NCI-H2081 treated with DMSO at 0.1 percent for 48 hours (cell line): ENCODE measurements around the gene FUT4.
"Not testable (repeated sequence)": the region's sequence is repeated elsewhere in the genome, so short reads cannot be mapped to it uniquely, and the experiment has no call there.

Source experiments
- DNase-seq: peaks from one replicate; lab custom pipeline; 2025; lab: John Stamatoyannopoulos, UW

FUT4 gene

GRCh38 chr11:94533696-94534630, 9.8 kb upstream of the FUT4 start:
- DNase-seq: no peak

GRCh38 chr11:94536386-94536785, 7.3 kb upstream of the FUT4 start:
- DNase-seq: no peak

GRCh38 chr11:94537031-94537600, 6.6 kb upstream of the FUT4 start:
- no peak for DNase-seq

GRCh38 chr11:94539420-94539819, 4.3 kb upstream of the FUT4 start:
- no peak for DNase-seq

- no peak for DNase-seq
Observed at GRCh38 chr11:94544646-94545263, 1.0 kb downstream of the FUT4 start.

- DNase-seq: no peak
Observed at GRCh38 chr11:94545264-94546161, 1.8 kb downstream of the FUT4 start.

GRCh38 chr11:94546162-94546470, 2.4 kb downstream of the FUT4 start:
- no peak for DNase-seq

GRCh38 chr11:94546886-94547285, 3.2 kb downstream of the FUT4 start:
- DNase-seq: no peak

GRCh38 chr11:94549146-94549545, 5.4 kb downstream of the FUT4 start:
- DNase-seq: no peak

- no peak for DNase-seq
Observed at GRCh38 chr11:94550513-94550912, 6.8 kb downstream of the FUT4 start.

- DNase-seq: no peak
Observed at GRCh38 chr11:94553938-94554337, 10.2 kb downstream of the FUT4 start.

- not testable (repeated sequence) for DNase-seq
Observed at GRCh38 chr11:94555752-94556329, 12.1 kb downstream of the FUT4 start.

- no peak for DNase-seq
Observed at GRCh38 chr11:94557421-94557820, 13.7 kb downstream of the FUT4 start.

- DNase-seq: no peak
Observed at GRCh38 chr11:94557992-94558391, 14.3 kb downstream of the FUT4 start.

- DNase-seq: no peak
Observed at GRCh38 chr11:94558468-94558867, 14.7 kb downstream of the FUT4 start.

GRCh38 chr11:94558932-94559331, 15.2 kb downstream of the FUT4 start:
- DNase-seq: no peak

GRCh38 chr11:94559361-94559760, 15.6 kb downstream of the FUT4 start:
- DNase-seq: no peak

GRCh38 chr11:94560834-94561233, 17.1 kb downstream of the FUT4 start:
- DNase-seq: no peak

GRCh38 chr11:94563176-94563847, 19.6 kb downstream of the FUT4 start:
- no peak for DNase-seq

- no peak for DNase-seq
Observed at GRCh38 chr11:94563848-94564467, 20.2 kb downstream of the FUT4 start.

- no peak for DNase-seq
Observed at GRCh38 chr11:94567181-94567670, 23.5 kb downstream of the FUT4 start, which contains the start of gene PIWIL4. Gene PIWIL4 (plus strand): TSS chr11:94567368. CDS start chr11:94567519, 151 bp downstream.
